ENCODE results near the gene IL9. TPM values are rescaled to one million over a fixed set of nuclear protein-coding genes. Genes with fewer than 3 reads are reported as not detected.

IL9 gene
- total and polyA plus RNA-seq, 2 of the 13 experiments (the other 11 are each of a cell fraction or from before 2014, with no cell fraction given): not detected

DNA sequence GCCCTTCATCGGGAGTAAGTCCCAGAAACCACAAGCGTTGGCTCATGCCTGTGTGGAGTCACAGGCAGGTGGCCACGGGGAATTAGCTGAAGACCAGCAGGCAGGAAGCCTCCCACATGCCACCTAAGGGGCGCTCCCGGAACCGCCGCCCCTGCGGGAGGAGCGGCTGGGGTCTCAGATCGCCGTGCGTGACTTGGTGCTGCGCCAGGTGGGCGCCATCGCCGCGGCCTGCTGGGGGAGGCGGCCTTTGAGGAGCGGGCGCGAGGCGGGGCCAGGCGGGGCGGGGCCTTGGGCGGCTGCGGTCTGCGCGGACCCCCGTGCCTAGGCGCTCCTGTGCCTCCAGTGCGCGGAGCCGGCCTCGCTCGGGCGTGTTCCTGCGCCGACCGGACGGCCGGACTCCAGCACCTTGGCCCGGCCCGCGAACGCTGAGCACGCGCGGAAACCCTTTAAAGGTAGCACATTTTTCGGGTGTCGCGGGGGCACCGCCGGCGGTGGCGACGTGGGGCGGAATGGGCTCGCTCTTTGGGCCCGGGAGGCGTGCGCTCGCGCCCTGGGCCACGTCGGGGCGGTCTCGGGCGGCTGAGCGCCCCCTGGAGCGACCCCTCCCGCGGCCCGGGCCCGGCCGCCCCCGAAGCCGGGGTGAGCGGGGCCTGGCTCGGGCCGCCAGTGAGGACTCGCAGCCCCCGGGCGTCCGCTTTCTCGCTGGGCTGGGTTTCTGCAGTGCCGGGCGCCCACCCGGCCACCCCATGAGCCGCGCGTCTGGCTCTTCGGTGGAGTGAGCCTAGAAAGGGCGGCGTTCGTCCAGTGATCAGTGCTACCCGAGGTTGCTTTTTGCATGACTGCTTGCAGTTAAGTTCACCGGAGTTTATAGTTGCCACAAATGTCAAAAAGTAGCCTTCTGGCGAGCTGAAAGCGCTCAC is 34.6 kb upstream of the IL9 start (continued):
- TF ChIP-seq ZSCAN21 (CRISPR knock-in tag; IDR thresholded peaks at IDR 0.05; ENCODE audit: borderline replicate concordance): peak; percentile 64; the same call in 1 of the 2 replicates
- TF ChIP-seq, protein P1, sequence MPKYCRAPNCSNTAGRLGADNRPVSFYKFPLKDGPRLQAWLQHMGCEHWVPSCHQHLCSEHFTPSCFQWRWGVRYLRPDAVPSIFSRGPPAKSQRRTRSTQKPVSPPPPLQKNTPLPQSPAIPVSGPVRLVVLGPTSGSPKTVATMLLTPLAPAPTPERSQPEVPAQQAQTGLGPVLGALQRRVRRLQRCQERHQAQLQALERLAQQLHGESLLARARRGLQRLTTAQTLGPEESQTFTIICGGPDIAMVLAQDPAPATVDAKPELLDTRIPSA (CRISPR knock-in tag; IDR thresholded peaks at IDR 0.05; ENCODE audit: borderline replicate concordance): no peak
- no peak; the same call in 1 of the 2 replicates for TF ChIP-seq ZNF333 (CRISPR knock-in tag; IDR thresholded peaks at IDR 0.05; ENCODE audit: borderline replicate concordance)
- TF ChIP-seq, protein P2, sequence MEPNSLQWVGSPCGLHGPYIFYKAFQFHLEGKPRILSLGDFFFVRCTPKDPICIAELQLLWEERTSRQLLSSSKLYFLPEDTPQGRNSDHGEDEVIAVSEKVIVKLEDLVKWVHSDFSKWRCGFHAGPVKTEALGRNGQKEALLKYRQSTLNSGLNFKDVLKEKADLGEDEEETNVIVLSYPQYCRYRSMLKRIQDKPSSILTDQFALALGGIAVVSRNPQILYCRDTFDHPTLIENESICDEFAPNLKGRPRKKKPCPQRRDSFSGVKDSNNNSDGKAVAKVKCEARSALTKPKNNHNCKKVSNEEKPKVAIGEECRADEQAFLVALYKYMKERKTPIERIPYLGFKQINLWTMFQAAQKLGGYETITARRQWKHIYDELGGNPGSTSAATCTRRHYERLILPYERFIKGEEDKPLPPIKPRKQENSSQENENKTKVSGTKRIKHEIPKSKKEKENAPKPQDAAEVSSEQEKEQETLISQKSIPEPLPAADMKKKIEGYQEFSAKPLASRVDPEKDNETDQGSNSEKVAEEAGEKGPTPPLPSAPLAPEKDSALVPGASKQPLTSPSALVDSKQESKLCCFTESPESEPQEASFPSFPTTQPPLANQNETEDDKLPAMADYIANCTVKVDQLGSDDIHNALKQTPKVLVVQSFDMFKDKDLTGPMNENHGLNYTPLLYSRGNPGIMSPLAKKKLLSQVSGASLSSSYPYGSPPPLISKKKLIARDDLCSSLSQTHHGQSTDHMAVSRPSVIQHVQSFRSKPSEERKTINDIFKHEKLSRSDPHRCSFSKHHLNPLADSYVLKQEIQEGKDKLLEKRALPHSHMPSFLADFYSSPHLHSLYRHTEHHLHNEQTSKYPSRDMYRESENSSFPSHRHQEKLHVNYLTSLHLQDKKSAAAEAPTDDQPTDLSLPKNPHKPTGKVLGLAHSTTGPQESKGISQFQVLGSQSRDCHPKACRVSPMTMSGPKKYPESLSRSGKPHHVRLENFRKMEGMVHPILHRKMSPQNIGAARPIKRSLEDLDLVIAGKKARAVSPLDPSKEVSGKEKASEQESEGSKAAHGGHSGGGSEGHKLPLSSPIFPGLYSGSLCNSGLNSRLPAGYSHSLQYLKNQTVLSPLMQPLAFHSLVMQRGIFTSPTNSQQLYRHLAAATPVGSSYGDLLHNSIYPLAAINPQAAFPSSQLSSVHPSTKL (CRISPR knock-in tag; IDR thresholded peaks at IDR 0.05): peak; percentile 24; the same call in 1 of the 2 replicates
- no peak for TF ChIP-seq PAF1 (CRISPR knock-in tag; IDR thresholded peaks at IDR 0.05)
- TF ChIP-seq ZNF605 (CRISPR knock-in tag; IDR thresholded peaks at IDR 0.05): peak; percentile 27; the same call in 1 of the 2 replicates
- peak; percentile 83 for TF ChIP-seq KLF6 (CRISPR knock-in tag; IDR thresholded peaks at IDR 0.05)
- no peak for TF ChIP-seq ZSCAN30 (CRISPR knock-in tag; IDR thresholded peaks at IDR 0.05)
- TF ChIP-seq KDM2A (CRISPR knock-in tag; IDR thresholded peaks at IDR 0.05; ENCODE audit: borderline replicate concordance, low read depth): peak; percentile 23; the same call in 1 of the 2 replicates
- TF ChIP-seq SNRNP70 (IDR thresholded peaks at IDR 0.05; ENCODE audit: low read depth, low read length): no peak
- TF ChIP-seq SMARCE1 (IDR thresholded peaks at IDR 0.05; ENCODE audit: borderline replicate concordance): no peak
- peak; percentile 38; the same call in 1 of the 2 replicates for TF ChIP-seq ETV5 (CRISPR knock-in tag; IDR thresholded peaks at IDR 0.05; ENCODE audit: borderline replicate concordance)
- no peak; the same call in 1 of the 2 replicates for TF ChIP-seq PITX1 (CRISPR knock-in tag; IDR thresholded peaks at IDR 0.05)
- TF ChIP-seq, protein P3, sequence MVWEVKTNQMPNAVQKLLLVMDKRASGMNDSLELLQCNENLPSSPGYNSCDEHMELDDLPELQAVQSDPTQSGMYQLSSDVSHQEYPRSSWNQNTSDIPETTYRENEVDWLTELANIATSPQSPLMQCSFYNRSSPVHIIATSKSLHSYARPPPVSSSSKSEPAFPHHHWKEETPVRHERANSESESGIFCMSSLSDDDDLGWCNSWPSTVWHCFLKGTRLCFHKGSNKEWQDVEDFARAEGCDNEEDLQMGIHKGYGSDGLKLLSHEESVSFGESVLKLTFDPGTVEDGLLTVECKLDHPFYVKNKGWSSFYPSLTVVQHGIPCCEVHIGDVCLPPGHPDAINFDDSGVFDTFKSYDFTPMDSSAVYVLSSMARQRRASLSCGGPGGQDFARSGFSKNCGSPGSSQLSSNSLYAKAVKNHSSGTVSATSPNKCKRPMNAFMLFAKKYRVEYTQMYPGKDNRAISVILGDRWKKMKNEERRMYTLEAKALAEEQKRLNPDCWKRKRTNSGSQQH (CRISPR knock-in tag; IDR thresholded peaks at IDR 0.05; ENCODE audit: low read depth): no peak
- TF ChIP-seq, protein P4, sequence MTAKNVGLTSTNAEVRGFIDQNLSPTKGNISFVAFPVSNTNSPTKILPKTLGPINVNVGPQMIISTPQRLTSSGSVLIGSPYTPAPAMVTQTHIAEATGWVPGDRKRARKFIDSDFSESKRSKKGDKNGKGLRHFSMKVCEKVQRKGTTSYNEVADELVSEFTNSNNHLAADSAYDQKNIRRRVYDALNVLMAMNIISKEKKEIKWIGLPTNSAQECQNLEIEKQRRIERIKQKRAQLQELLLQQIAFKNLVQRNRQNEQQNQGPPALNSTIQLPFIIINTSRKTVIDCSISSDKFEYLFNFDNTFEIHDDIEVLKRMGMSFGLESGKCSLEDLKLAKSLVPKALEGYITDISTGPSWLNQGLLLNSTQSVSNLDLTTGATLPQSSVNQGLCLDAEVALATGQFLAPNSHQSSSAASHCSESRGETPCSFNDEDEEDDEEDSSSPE (CRISPR knock-in tag; IDR thresholded peaks at IDR 0.05): peak; percentile 53
- TF ChIP-seq, protein P5, sequence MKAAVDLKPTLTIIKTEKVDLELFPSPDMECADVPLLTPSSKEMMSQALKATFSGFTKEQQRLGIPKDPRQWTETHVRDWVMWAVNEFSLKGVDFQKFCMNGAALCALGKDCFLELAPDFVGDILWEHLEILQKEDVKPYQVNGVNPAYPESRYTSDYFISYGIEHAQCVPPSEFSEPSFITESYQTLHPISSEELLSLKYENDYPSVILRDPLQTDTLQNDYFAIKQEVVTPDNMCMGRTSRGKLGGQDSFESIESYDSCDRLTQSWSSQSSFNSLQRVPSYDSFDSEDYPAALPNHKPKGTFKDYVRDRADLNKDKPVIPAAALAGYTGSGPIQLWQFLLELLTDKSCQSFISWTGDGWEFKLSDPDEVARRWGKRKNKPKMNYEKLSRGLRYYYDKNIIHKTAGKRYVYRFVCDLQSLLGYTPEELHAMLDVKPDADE (CRISPR knock-in tag; IDR thresholded peaks at IDR 0.05): no peak
- no peak for TF ChIP-seq CCAR2 (optimal IDR thresholded peaks at IDR 0.05; ENCODE audit: low read depth, low read length)
- TF ChIP-seq, protein P6, sequence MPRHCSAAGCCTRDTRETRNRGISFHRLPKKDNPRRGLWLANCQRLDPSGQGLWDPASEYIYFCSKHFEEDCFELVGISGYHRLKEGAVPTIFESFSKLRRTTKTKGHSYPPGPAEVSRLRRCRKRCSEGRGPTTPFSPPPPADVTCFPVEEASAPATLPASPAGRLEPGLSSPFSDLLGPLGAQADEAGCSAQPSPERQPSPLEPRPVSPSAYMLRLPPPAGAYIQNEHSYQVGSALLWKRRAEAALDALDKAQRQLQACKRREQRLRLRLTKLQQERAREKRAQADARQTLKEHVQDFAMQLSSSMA (CRISPR knock-in tag; IDR thresholded peaks at IDR 0.05): 0 out of 2 replicates have a peak, but pooled peaks have one; percentile 15
- TF ChIP-seq MYNN (CRISPR knock-in tag; IDR thresholded peaks at IDR 0.05; ENCODE audit: low read depth): no peak
